Hematopoietic multipotent progenitor cell (in vitro differentiated cells): ENCODE data around the gene NUP98. TPM values are rescaled to one million over a fixed set of nuclear protein-coding genes. Genes with fewer than 3 reads are reported as not detected.
"Not testable (repeated sequence)": the region's sequence is repeated elsewhere in the genome, so short reads cannot be mapped to it uniquely, and the experiment has no call there.

Experiments
- DNase-seq, 3 donors: peaks; one replicate each; pipeline ENCODE4 v3.0.0-alpha.2; 2011 to 2015; ENCODE audit warnings: low read depth in 2 of 3, low spot score in 2 of 3
- total RNA-seq: library from RNA; depleted of rRNA; stranded (reverse); fragments of >200 nt; gene quantifications from one replicate; pipeline ENCODE4 v1.2.3, GENCODE V29; 2012

Gene NUP98
- total RNA-seq, 1 donor, result 219 TPM

DNA sequence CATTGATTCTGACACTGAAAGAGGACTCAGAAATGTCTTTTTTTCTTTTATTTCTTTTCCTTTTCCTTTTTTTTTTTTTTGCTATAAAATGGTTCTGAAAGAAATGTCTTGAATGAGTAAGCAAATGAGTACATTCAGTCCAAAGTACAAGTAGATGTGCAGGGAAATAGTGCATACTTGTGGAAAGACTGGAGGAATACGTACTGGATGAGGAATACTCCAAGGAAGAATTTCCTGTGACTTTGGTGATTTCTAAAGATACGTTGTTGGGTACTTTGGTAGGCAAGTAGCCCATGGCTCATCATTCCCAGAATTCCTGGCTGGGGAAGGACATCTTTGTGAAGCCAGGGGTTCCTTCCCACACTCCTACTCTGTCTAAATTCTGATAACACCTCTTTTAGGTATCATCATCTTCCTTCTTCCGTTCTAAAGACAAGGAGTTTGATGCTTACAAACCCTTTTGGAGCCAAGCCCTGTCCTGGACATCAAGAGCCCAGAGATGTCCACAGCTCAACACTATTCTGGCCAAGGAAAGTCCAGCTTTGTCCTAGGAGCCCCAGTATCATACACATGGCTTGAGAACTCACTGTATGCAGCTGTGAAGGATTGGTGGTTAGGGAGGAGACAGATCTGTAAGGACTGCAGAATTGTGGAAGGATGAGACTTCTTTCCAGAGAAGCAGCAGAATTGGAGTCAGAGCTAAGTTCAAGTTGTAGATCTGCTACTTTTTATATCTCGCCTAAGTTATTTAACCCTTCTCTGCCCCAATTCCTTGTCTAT, 4.8 kb upstream of the NUP98 start:
- DNase-seq, result no peak

DNA sequence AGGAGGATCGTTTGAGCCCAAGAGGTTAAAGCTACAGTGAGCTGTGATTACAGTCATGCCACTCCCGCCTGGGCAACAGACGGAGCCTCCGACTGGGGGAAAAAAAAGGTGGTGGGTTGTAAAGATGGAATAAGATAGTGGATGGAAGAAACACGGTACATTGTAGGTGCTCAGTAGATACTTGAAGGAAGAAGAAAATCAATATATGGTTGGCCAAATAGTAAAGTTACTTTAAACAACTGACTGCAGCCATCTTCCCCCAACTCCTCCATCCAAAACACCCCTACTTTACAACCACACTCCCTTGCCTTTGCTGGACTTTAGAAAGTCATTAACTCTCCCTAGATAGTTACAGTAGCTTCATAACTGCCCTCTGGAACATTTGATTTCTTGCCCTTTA, 2.5 kb upstream of the NUP98 start:
- DNase-seq, result no peak

DNA sequence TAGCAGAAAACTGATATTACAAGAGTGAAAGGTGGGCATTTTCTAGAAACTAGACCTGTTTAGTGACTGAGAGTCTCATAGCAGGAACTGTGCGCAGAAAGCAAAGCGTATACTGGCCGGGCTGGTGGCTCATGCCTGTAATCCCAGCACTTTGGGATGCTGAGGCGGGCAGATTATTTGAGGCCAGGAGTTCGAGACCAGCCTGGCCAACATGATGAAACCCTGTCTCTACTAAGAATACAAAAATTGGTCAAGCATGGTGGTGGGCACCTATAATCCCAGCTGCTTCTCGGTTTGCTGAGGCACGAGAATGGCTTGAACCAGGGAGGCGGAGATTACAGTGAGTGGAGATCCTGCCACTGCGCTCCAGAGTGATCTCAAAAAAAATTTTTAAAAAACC, 1.8 kb upstream of the NUP98 start:
- DNase-seq, result no peak

DNA sequence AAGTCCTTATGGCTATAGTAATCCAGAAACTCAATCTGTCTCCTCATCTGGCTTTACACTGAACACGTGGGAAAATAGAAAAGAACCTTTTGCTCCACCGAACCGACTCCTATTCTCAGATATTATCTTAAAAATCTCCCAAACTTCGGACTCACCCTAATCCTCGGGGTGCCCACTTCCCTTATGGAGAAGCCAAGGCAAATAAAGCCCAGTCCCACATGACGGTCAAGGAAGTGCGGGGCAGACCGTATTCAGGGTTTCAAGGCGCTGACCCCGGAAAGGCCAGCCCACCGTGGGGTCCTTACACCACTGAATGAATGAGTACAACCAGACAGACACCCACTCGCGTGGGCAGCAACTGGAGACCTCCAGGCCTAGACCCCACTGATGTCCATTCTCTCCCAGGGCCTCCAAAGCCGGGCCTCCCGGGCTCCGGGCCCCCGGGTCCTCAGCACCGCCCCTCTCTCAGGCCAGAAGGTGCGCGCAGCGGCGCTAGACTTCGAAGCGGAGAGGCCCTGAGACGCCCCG, 489 bp downstream of the NUP98 start:
- DNase-seq, result no peak

DNA sequence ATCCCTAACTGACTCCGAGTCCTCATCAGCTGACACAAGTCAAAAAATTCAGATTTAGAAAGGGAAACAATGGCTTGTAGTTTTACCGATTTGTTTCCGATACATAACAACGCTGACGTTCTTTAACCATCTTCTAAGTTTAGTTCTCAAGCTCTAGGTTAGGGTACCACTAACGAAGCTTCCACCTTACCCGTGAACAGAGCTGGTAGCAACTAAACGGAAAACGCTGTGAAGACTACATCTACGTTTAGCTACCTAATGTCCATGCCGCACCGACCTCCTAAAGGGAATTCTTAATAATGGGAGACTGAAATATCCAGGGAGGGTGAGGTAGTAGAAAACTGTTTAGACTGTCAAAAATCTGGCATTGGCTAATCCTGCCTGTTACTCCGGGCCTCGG, 1.0 kb downstream of the NUP98 start:
- no peak for DNase-seq

DNA sequence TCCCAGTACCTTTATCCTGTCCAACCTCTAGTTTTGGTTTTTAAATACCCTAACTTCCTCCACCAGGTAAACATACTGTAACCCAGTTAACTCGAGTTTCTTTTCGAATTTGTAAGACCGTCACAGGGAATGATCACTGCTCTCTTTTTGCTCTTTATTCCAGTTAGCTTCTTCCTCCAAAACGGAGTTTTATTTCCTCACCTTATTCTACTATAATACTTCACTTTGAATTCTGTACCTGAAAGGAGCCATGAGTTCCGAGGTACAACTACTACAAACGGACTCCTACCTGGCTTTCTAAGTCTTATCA, 1.4 kb downstream of the NUP98 start:
- no peak for DNase-seq

DNA sequence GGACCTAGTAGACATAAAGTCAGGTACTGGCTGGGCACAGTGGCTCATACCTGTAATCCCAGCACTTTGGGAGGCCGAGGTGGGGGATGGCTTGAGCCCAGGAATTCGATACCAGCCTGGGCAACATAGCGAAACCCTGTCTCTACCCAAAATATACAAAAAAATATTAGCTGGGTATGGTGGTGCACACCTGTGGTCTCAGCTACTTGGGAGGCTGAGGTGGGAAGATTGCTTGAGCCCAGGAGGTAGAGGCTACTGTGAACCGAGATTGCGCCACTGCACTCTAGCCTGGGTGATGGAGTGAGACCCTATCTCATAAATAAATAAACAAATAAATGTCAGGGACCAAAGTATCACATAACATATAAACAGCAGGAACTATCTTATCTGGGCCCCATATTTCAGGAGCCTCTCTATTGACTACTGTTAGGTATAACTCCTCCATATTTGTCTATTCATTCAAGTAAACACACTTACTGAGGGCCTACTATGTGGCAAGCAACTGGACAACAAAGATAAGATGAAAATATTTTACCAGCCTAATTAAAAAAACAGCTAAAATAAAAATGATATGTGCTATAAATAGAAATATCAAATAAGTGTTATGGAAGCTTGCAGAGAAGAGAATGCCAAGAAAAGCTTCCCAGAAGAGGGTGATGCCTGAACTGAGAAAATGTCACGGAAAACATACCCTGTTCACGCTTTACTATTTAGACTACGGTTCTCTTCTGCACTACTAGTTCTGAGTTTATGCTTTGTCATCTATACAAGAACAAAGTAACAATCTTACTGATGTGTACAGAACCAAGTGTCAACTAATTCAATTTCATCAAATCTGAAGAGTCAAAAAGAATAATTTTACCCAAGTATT, 2.0 kb downstream of the NUP98 start:
- DNase-seq, result no peak

DNA sequence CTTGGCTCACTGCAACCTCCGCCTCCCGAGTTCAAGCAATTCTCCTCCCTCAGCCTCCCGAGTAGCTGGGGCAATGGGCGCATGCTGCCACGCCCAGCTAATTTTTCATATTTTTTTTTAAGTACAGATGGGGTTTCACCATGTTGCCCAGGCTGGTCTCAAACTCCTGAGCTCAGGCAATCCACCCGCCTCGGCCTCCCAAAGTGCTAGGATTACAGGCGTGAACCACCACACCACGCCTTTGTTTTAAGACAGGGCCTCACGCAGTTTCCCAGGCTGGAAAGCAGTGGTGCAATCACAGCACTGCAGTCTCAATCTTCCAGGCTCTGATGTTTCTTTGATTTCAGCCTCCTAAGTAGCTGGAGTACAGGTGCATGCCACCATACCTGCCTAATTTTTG, 3.0 kb downstream of the NUP98 start:
- not testable (repeated sequence) for DNase-seq

DNA sequence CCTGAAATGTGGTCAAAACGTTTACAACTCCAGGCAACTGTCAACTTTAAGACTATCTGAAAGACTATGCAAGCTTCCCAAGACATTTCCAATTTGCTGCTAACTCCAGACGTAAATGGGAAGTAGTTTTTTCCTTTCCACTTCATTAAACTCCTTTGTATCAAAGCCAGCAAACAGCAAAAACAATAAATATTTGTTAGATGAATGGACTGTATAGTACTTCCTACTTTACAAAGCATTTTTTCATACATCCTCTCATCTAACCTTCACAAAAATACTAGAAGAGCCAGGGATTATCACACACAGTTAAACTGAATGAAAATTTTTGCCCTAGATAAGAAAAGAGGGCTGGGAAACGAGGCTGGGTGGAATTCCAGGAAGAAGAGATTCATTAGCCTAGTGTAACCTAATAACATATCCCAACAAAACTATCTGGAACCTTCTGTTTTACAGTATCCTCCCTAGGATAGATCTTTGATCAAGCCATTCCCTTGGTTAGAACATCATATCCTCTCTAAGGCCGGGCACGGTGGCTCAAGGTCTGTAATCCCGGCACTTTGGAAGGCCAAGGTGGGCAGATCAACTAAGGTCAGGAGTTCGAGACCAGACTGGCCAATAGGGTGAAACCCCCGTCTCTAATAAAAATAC, 10.4 kb downstream of the NUP98 start:
- no peak for DNase-seq

DNA sequence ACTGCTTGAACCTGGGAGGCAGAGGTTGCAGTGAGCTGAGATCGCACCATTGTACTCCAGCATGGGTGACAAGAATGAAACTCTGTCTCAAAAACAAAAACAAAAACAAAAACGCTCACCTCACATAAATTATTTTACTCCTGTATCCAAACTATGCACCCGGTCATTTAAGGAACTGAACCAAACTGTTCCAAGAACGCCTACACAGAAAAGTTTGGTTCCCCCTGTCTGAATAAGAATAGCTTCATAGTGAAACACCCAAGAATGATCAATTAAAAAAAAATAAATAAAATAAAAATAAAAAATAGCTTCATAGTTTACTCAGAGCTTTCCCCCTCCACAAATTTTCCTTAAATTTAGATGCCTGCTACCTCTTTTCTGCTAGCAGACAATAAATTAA, 13.7 kb downstream of the NUP98 start:
- no peak for DNase-seq

DNA sequence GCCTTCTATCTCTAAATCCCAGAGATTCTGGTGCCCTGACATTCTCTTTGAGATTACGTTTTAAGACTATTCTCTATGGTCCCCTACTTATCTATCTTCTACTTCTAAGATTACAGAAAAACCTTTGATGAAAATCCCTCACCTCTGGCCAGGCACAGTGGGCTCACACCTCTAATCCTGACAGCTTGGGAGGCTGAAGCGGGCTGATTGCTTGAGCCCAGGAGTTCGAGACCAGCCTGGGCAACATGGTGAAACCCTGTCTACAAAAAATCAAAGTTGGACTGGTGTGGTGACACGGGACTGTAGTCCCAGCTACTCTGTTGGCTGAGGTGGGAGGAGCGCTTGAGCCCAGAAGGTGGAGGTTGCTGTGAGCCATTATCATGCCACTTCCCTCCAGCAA, 14.4 kb downstream of the NUP98 start:
- no peak for DNase-seq

DNA sequence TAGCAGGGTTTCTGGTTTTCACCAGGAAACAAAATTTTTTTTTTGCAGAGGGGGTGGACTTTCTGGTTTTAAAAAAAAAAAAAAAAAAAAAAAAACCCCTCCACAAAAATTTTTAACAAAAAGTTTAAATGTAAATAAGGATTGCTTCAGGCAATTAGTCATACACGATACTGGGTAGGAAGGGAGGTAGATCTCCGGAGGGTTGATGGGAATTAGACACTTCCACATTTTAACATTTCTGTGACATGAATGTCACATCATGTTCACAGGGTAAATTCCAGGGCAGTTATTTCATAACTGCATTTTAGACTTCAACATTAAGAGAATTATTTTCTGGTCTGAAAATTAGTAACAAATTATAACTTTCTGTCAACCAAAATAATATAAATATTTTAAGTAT, 15.9 kb downstream of the NUP98 start:
- DNase-seq, result peak in 2 of 3 donors; percentile 52 to 53

DNA sequence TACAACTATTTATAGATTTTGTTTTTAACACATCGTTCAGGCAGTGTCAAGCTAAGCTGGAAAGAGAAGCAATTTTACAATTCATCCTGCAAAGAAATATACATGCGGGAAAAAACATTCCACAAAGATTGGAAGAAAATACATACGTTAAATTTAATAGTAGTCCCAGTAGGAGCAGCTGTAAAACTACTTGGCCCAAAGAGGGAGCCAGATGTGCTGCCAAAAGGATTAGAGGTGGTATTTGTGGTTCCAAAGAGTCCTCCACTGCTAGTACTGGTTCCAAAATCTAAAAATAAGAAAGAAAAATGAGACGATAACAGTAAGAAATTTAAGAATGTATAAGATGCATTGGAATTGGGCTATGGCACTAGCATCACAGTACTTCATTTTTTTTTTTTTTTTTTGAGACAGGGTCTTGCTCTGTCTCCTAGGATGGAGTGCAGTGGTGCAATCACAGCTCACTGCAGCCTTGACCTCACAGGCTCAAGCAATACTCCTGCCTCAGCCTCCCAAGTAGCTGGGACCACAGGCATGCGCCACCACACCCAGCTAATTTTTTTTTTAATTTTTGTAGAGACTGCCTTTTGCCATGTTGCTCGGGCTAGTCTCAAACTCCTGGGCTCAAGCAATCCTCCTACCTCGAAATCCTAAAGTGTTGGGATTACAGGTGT, 21.5 kb downstream of the NUP98 start:
- no peak for DNase-seq

DNA sequence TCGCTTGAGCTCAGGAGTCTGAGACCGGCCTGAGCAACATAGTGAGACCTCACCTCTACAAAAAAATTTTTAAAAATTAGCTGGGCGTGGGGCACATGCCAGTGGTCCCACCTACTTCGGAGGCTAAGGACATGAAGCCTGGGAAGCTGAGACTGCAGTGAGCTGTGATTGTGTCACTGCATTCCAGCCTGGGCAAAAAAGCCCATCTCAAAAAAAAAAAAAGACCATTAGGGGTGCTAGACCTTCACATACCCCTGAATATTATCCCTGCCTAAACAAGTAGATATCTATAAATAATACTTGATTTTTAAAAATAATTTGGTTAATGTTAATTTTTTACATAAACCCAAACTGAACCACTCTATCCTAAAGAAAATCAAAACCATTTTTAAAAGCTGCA, 24.2 kb downstream of the NUP98 start:
- no peak for DNase-seq

DNA sequence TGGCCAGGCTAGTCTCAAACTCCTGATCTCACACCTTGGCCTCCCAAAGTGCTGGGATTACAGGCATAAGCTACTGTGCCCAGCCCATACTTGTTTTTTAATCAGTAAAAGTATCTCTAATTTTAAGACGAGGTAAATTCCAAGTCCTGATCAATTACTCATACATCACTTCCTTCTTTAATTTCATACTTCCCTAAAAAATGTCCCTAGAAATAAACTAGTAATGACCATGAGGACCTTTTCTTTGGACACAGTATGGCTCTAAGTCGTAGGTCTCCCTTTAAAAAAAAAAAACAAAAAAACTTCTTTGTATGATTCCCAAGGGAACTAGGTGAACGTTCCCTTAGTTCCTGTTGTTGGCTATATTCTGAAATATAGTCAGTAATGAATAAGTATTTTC, 29.8 kb downstream of the NUP98 start:
- DNase-seq, result no peak

DNA sequence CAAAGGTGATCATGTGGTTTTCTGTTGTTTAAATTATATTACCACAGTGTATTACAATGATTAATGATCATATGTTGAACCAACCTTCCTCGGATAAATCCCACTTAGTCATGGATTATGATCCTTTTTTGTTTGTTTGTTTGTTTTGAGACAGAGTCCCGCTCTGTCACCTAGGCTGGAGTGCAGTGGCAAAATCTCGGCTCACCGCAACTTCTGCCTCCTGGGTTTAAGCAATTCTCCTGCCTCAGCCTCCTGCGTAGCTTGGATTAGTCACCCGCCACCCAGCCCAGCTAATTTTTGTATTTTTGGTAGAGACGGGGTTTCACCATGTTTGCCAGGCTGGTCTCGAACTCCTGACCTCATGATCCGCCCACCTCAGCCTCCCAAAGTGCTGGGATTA, 30.5 kb downstream of the NUP98 start:
- DNase-seq, result not testable (repeated sequence)

DNA sequence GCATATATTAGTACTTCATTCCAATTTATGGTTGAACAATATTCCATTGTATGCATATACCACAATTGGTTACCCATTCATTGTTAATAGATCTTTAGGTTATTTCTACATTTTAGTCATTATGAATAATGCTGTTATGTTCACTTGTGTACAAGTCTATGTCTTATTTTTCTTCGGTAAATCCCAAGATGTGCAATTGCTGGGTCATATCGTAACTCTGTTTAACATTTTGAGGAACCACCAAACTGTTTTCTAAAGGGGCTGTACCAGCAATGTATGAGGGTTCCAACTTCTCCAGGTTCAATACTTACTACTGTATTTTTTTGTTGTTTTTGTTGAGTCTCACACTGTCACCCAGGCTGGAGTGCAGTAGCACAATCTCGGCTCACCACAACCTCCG, 33.1 kb downstream of the NUP98 start:
- no peak for DNase-seq

DNA sequence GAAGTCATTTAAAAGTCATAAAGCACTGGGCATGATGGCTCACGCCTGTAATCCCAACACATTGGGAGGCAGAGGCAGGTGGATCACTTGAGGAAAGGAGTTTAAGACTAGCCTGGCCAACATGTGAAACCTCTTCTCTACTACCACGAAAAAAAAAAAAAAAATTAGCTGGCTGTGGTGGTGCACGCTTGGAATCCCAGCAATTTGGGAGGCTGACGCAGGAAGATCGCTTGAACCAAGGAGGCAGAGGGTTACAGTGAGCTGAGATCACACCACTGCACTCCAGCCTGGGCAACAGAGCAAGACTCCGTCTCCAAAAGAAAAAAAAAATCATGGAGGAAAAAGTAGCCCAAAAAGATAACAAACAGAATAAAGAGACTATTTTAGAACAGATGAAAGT, 42.2 kb downstream of the NUP98 start:
- DNase-seq, result no peak

DNA sequence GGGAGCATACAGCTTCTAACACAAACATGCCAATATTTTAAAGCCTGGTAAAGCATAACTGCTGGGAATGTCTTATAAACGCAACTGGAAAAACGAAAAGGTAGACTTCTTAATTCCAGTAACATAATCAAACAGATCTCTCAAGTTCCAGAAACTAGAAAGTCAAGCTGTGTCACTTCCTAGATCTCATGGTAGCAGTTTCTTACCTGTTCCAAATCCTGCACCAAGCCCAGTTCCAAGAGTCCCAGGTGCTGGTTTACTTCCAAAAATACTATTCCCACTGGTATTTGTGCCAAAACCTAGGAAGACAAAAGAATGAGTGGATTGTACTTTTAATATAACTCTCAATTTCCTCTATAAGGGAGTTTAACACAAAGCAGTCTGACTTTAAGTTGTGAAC, 44.2 kb downstream of the NUP98 start:
- DNase-seq, result no peak

DNA sequence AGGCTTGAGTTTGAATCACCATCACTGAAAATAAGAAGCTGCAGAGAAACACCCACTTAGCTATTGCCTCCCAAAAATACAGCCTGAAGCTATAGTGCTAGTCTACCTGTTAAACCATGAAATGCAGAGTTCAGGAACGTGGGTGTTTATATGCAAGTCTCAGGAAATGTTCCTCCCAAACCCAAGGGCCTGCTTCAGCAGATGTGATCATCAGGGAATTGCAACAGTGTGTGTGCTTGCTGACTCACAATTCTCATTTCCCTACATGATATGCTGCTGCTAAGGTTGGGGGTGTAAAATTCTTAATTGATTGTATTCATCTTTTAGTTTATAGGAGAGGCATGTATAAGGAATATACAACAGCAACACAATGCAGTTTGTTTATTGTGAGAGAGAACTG, 49.6 kb downstream of the NUP98 start:
- DNase-seq, result no peak

DNA sequence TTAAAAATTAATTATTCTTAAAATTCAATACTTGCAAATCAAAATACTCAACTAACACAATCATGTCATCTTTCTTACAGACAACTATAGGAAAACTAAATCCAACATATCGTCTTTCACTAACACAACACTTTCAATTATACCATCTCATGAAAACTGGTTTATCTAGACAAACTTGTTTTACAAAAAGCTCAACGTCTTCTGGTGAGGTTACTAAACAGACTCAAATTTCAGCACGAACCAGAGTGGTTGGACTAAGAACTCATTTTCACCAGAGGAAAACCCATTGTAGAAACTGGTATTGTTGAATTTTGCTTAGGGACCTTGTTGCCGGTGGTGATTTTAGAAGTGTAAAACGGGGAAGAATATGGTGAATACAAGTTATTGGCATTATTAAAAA, 52.2 kb downstream of the NUP98 start:
- no peak for DNase-seq
